Muscle layer of colon (tissue), 2 donors: Measurements from ENCODE around the gene TGIF2.
A peak's percentile ranks its signal among the peaks of the same experiment; 100 is the strongest.

Source experiments
- H3K27ac ChIP-seq: one replicate; pipeline ENCODE4 v1.7.0; 2013; ENCODE audit warnings: low read depth, mild to moderate bottlenecking, low read length, moderate library complexity
- H3K27me3 ChIP-seq, 2 donors: one replicate each; pipeline ENCODE4 v1.7.0; 2013; ENCODE audit warnings: low read length in 2 of 2, mild to moderate bottlenecking in 2 of 2; ENCODE audit not compliant: insufficient read depth in 2 of 2, control insufficient read depth in 1 of 2
- H3K36me3 ChIP-seq: one replicate; pipeline ENCODE4 v1.7.0; 2013; ENCODE audit warnings: mild to moderate bottlenecking, low read length; ENCODE audit not compliant: insufficient read depth
- H3K4me1 ChIP-seq: one replicate; pipeline ENCODE4 v1.7.0; 2013; ENCODE audit warnings: mild to moderate bottlenecking, low read length; ENCODE audit not compliant: insufficient read depth
- H3K4me3 ChIP-seq, 2 donors: one replicate each; pipeline ENCODE4 v1.7.0; 2013; ENCODE audit warnings: low read length in 2 of 2, low read depth in 1 of 2, mild to moderate bottlenecking in 1 of 2, moderate library complexity in 1 of 2
- H3K9ac ChIP-seq: one replicate; pipeline ENCODE4 v1.7.0; 2013; ENCODE audit warnings: low read length
- H3K9me3 ChIP-seq: one replicate; pipeline ENCODE4 v1.7.0; 2013; ENCODE audit warnings: mild to moderate bottlenecking, low read length
- donor health status: abdominal sarcoma.
- donor health status: Adenocarcinoma of cecum.

The TGIF2 gene

GRCh38 chr20:36572701-36573102 is 695 bp upstream of the TGIF2 start:
- Histone ChIP-seq H3K4me3 (peak overlapping the region; percentile 41 to 55), H3K4me1 (peaks cover 18% of the 10 kb centered on the region), H3K9ac (peak overlapping the region; percentile 36), H3K27ac (peak overlapping the region; percentile 87), H3K9me3 (no peaks in the 10 kb centered on the region), H3K27me3 (no peaks in the 10 kb centered on the region), H3K36me3 (no peaks in the 10 kb centered on the region)

GRCh38 chr20:36573798-36574365 is 485 bp downstream of the TGIF2 start:
- Histone ChIP-seq H3K9ac (no peak overlapping the region), H3K36me3 (no peaks in the 10 kb centered on the region), H3K4me3 (peak overlapping the region; percentile 55 to 71), H3K4me1 (peaks cover 18% of the 10 kb centered on the region), H3K27me3 (no peaks in the 10 kb centered on the region), H3K27ac (peak overlapping the region; percentile 86), H3K9me3 (no peaks in the 10 kb centered on the region)

DNA sequence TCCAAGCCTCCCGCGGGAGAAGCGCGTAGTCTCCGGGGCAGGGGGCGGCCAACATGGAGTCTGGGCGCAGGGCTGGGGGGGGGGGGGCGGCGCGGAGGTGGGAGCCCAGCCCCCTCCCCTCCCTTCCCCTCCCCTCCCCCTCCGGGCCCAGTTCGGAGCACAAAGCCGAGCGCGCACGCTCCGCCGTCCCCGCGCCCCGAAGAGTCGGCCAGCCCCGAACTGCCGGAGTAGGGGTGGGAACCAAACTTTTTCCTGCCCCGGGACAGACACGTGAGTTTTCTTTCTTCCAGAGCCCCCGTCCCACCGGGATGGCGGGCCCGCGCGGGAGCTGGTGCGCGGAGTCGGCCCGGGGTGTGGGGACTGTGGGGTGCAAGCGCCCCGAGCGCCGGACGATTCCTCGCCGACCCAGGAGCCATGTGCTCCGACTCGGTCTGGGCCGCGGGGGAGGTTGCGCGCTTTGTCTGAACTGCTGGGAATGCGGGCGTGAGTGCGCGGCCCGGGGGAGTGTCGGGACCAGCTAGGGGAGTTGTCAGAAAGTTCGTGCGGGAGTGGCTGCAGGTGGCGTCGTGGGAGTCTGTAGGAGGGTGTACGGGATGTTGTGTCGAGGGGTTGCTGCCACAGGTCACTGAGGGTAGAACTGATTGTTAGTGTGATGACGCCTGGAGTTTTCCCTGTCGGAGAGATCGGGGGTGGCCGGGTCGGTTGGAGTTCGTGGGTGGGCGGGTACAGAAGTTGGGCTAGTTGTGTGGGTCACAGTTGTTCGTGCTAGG is 1.2 kb downstream of the TGIF2 start:
- H3K4me1 ChIP-seq: peaks cover 18% of the 10 kb centered on the region
- no peaks in the 10 kb centered on the region for H3K9me3 ChIP-seq
- H3K4me3 ChIP-seq: peak overlapping the region; percentile 55 to 71
- H3K36me3 ChIP-seq: peaks cover 2% of the 10 kb centered on the region
- H3K27ac ChIP-seq: peak overlapping the region; percentile 86
- H3K9ac ChIP-seq: peak overlapping the region; percentile 14
- no peaks in the 10 kb centered on the region for H3K27me3 ChIP-seq

DNA sequence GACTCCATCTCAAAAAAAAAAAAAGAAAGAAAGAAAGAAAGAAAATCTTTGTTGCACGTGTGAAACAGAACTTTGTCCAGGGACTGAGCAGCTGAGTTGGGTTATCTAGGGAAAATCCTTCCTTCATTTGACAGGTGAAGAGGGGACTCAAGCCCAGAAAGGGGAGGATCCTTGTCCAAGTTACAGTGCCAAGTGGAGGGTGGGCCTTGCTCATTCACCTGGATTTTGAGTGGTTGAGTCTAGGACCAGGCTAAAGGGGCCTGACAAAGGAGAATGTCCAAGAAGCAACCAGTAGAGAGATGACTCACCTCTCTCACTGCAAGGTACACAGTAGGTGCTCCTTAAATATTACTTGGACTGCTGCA is 2.7 kb downstream of the TGIF2 start:
- H3K9me3 ChIP-seq: no peaks in the 10 kb centered on the region
- H3K36me3 ChIP-seq: peaks cover 13% of the 10 kb centered on the region
- H3K9ac ChIP-seq: no peak overlapping the region
- H3K4me3 ChIP-seq: no peak overlapping the region
- no peaks in the 10 kb centered on the region for H3K27me3 ChIP-seq
- H3K27ac ChIP-seq: peak overlapping the region; percentile 52
- peaks cover 18% of the 10 kb centered on the region for H3K4me1 ChIP-seq

- no peak overlapping the region for H3K27ac ChIP-seq
- H3K36me3 ChIP-seq: peaks cover 29% of the 10 kb centered on the region
- H3K9me3 ChIP-seq: no peaks in the 10 kb centered on the region
- no peak overlapping the region for H3K4me3 ChIP-seq
- peaks cover 18% of the 10 kb centered on the region for H3K4me1 ChIP-seq
- no peak overlapping the region for H3K9ac ChIP-seq
- H3K27me3 ChIP-seq: no peaks in the 10 kb centered on the region
Measured at GRCh38 chr20:36578356-36579041, 5.1 kb downstream of the TGIF2 start.

DNA sequence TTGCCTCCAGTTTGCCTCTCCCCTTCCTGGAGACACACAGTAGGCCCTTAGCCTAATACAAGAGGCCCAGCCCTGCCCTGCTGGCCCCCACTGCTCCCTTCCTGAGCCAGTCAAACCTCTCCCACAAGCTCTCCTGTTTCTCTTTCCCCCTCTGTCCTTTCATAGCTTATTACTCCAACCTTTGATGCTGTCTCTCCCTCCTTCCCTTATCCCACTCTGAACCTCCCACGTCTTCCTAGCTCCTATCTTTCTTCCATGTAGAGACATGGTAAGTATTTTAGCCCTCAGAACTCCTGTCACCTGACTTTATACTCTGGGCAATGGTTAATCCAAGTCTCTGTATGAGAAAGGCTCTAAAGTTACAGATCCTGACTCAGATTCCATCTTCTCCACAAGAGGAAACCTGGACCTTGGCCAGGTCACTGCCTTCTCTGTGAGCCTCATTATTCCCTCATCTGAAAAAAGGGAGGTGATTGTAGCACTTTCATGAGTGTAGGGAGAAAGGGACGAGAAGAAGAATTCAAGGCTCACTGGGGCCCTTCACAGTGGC is 6.7 kb downstream of the TGIF2 start:
- peaks cover 16% of the 10 kb centered on the region for H3K4me1 ChIP-seq
- H3K36me3 ChIP-seq: peaks cover 29% of the 10 kb centered on the region
- no peaks in the 10 kb centered on the region for H3K9me3 ChIP-seq
- H3K27me3 ChIP-seq: no peaks in the 10 kb centered on the region
- no peak overlapping the region for H3K4me3 ChIP-seq
- no peak overlapping the region for H3K27ac ChIP-seq
- no peak overlapping the region for H3K9ac ChIP-seq

- no peak overlapping the region for H3K4me3 ChIP-seq
- H3K9me3 ChIP-seq: no peaks in the 10 kb centered on the region
- peaks cover 29% of the 10 kb centered on the region for H3K36me3 ChIP-seq
Measured at GRCh38 chr20:36582322-36582721, 8.9 kb downstream of the TGIF2 start.

DNA sequence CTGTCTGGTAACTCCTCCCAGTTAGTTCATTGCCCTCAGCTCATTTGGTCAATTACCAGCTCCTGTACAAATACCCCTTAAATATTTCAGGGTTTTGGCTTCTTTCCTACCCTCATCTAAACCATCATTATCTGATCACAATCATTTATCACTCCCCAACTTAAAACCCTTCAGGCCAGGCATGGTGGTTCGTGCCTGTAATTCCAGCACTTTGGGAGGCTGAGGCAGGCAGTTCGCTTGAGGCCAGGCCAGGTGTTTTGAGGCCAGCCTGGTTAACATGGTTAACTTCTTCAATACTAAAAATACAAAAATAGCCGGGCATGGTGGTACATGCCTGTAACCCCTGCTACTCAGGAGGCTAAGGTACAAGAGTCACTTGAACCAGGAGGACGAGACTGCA is 9.4 kb downstream of the TGIF2 start:
- H3K36me3 ChIP-seq: peaks cover 29% of the 10 kb centered on the region
- H3K4me3 ChIP-seq: no peak overlapping the region
- H3K9ac ChIP-seq: no peak overlapping the region
- no peaks in the 10 kb centered on the region for H3K27me3 ChIP-seq
- H3K27ac ChIP-seq: no peak overlapping the region
- no peaks in the 10 kb centered on the region for H3K9me3 ChIP-seq
- no peaks in the 10 kb centered on the region for H3K4me1 ChIP-seq

More at GRCh38 chr20:36582322-36582721, 8.9 kb downstream of the TGIF2 start:
- Histone ChIP-seq H3K4me1 (no peaks in the 10 kb centered on the region), H3K27ac (no peak overlapping the region), H3K9ac (no peak overlapping the region), H3K27me3 (no peaks in the 10 kb centered on the region)

- Histone ChIP-seq H3K4me3 (no peak overlapping the region), H3K4me1 (no peaks in the 10 kb centered on the region), H3K27me3 (no peaks in the 10 kb centered on the region), H3K9ac (no peak overlapping the region), H3K9me3 (no peaks in the 10 kb centered on the region), H3K27ac (no peak overlapping the region), H3K36me3 (peaks cover 32% of the 10 kb centered on the region)
Measured at GRCh38 chr20:36584018-36584481, 10.7 kb downstream of the TGIF2 start.

GRCh38 chr20:36585410-36586125 is 12.2 kb downstream of the TGIF2 start:
- Histone ChIP-seq H3K27me3 (no peaks in the 10 kb centered on the region), H3K4me1 (no peaks in the 10 kb centered on the region), H3K9me3 (no peaks in the 10 kb centered on the region), H3K9ac (no peak overlapping the region), H3K27ac (no peak overlapping the region), H3K36me3 (peaks cover 22% of the 10 kb centered on the region), H3K4me3 (no peak overlapping the region)
